ENCODE data around the gene AUTS2.
A peak's percentile ranks its signal among the peaks of the same experiment; 100 is the strongest.

Gene AUTS2

GRCh38 chr7:70034999-70035398 is 436.7 kb downstream of the AUTS2 start:
- Histone ChIP-seq H3K9me3 (ENCODE audit: control insufficient read depth, insufficient read depth, low read depth, low read length) (no peaks in the 10 kb centered on the region), H3K4me3 (ENCODE audit: low read depth, low read length) (no peak overlapping the region), H3K36me3 (ENCODE audit: control insufficient read depth in 2 of 2, insufficient read depth in 1 of 2, low read length in 2 of 2) (no peaks in the 10 kb centered on the region), H3K4me1 (ENCODE audit: control insufficient read depth, insufficient read depth, low read length) (peaks cover 6% of the 10 kb centered on the region; the same call in 1 of the 2 replicates), H3K27ac (ENCODE audit: extremely low read depth, low read depth, low read length) (no peak overlapping the region)
- TF ChIP-seq GLIS1 (tag by site-specific recombination; IDR thresholded peaks at IDR 0.05): no peak
- no peak for TF ChIP-seq ZNF658 (tag by site-specific recombination; IDR thresholded peaks at IDR 0.05)
- TF ChIP-seq ZNF16 (tag by site-specific recombination; IDR thresholded peaks at IDR 0.05; ENCODE audit: low read depth): no peak
- no peak for TF ChIP-seq ZNF621 (tag by site-specific recombination; IDR thresholded peaks at IDR 0.05)
- peak; percentile 46; the same call in 1 of the 2 replicates for TF ChIP-seq PRDM6 (tag by site-specific recombination; IDR thresholded peaks at IDR 0.05)
- ChIA-PET CTCF (interaction anchor here (0.5 to 0.9 kb wide), 5 partner anchors 9 to 664 kb away, joined by 3 to 8 read pairs (median 3); no protein-coding TSS in a partner anchor), POLR2A (interaction anchor here (0.6 kb wide), 1 partner anchor 35 kb away, joined by 6 read pairs; no protein-coding TSS in a partner anchor)

GRCh38 chr7:70035519-70035918 is 437.2 kb downstream of the AUTS2 start:
- no peaks in the 10 kb centered on the region for H3K9me3 ChIP-seq (ENCODE audit: control insufficient read depth, insufficient read depth, low read depth, low read length)
- H3K4me3 ChIP-seq (ENCODE audit: low read depth, low read length): no peak overlapping the region
- peaks cover 8% of the 10 kb centered on the region; the same call in 1 of the 2 replicates for H3K4me1 ChIP-seq (ENCODE audit: control insufficient read depth, insufficient read depth, low read length)
- TF ChIP-seq ZNF324 (tag by site-specific recombination; IDR thresholded peaks at IDR 0.05) (no peak), ZNF174 (tag by site-specific recombination; IDR thresholded peaks at IDR 0.05) (no peak), ZBTB7A (tag by site-specific recombination; IDR thresholded peaks at IDR 0.05; ENCODE audit: low read depth) (no peak), ZNF792 (tag by site-specific recombination; IDR thresholded peaks at IDR 0.05) (no peak), ZSCAN30 (tag by site-specific recombination; IDR thresholded peaks at IDR 0.05) (no peak)
- ChIA-PET CTCF (interaction anchor here (0.5 to 0.9 kb wide), 5 partner anchors 9 to 663 kb away, joined by 3 to 8 read pairs (median 3); no protein-coding TSS in a partner anchor), POLR2A (interaction anchor here (0.6 kb wide), 1 partner anchor 35 kb away, joined by 6 read pairs; no protein-coding TSS in a partner anchor)
- no peak overlapping the region for H3K27ac ChIP-seq (ENCODE audit: extremely low read depth, low read depth, low read length)
- no peaks in the 10 kb centered on the region for H3K36me3 ChIP-seq (ENCODE audit: control insufficient read depth in 2 of 2, insufficient read depth in 1 of 2, low read length in 2 of 2)

GRCh38 chr7:70035955-70036354 is 437.7 kb downstream of the AUTS2 start:
- TF ChIP-seq REST (tag by site-specific recombination; IDR thresholded peaks at IDR 0.05): 0 out of 2 replicates have a peak, but pooled peaks have one; percentile 41
- TF ChIP-seq ZNF266 (tag by site-specific recombination; IDR thresholded peaks at IDR 0.05; ENCODE audit: low read depth): no peak
- Histone ChIP-seq H3K36me3 (ENCODE audit: control insufficient read depth in 2 of 2, insufficient read depth in 1 of 2, low read length in 2 of 2) (no peaks in the 10 kb centered on the region), H3K9me3 (ENCODE audit: control insufficient read depth, insufficient read depth, low read depth, low read length) (no peaks in the 10 kb centered on the region), H3K4me1 (ENCODE audit: control insufficient read depth, insufficient read depth, low read length) (peaks cover 10% of the 10 kb centered on the region; the same call in 1 of the 2 replicates), H3K4me3 (ENCODE audit: low read depth, low read length) (no peak overlapping the region), H3K27ac (ENCODE audit: extremely low read depth, low read depth, low read length) (no peak overlapping the region)
- CTCF ChIA-PET: interaction anchor here (0.6 to 0.7 kb wide), 2 partner anchors 75 to 633 kb away, joined by 3 read pairs; no protein-coding TSS in a partner anchor
- POLR2A ChIA-PET: no interaction called here

- TF ChIP-seq SCRT1 (tag by site-specific recombination; IDR thresholded peaks at IDR 0.05; ENCODE audit: borderline replicate concordance): peak; percentile 34; the same call in 1 of the 2 replicates
- TF ChIP-seq SCRT2 (tag by site-specific recombination; IDR thresholded peaks at IDR 0.05): peak; percentile 73
- TF ChIP-seq ZFP37 (tag by site-specific recombination; IDR thresholded peaks at IDR 0.05): no peak
- Histone ChIP-seq H3K4me3 (ENCODE audit: low read depth, low read length) (no peak overlapping the region), H3K4me1 (ENCODE audit: control insufficient read depth, insufficient read depth, low read length) (peaks cover 15% of the 10 kb centered on the region), H3K27ac (ENCODE audit: extremely low read depth, low read depth, low read length) (no peak overlapping the region), H3K36me3 (ENCODE audit: control insufficient read depth in 2 of 2, insufficient read depth in 1 of 2, low read length in 2 of 2) (no peaks in the 10 kb centered on the region), H3K9me3 (ENCODE audit: control insufficient read depth, insufficient read depth, low read depth, low read length) (no peaks in the 10 kb centered on the region)
- POLR2A ChIA-PET: no interaction called here
- CTCF ChIA-PET: interaction anchor here (0.7 kb wide), 2 partner anchors 56 to 497 kb away, joined by 3 read pairs; no protein-coding TSS in a partner anchor
These were observed 438.4 kb downstream of the AUTS2 start for GRCh38 chr7:70036695-70037094.
